KMS-11 (cell line): Measurements from ENCODE around the gene TBC1D10B.

ENCODE experiments used
- H2AFZ ChIP-seq: fragments of 200-600 bp; sonication (generic); 2 replicates; pipeline ENCODE4 v1.6.1; 2016; ENCODE audit warnings: antibody characterized with exemption, mixed run types, low read depth
- H3K27ac ChIP-seq: fragments of 200-600 bp; sonication (generic); 2 replicates; pipeline ENCODE4 v1.6.1; 2016; ENCODE audit warnings: mild to moderate bottlenecking, mixed run types
- H3K27me3 ChIP-seq: fragments of 200-600 bp; sonication (generic); 2 replicates; pipeline ENCODE4 v1.6.1; 2017; ENCODE audit warnings: mild to moderate bottlenecking, low read depth, mixed run types, moderate library complexity; ENCODE audit not compliant: insufficient read depth
- H3K36me3 ChIP-seq: fragments of 200-600 bp; sonication (generic); 2 replicates; pipeline ENCODE4 v1.6.1; 2017; ENCODE audit warnings: mild to moderate bottlenecking, mixed run types; ENCODE audit not compliant: insufficient read depth
- H3K4me1 ChIP-seq: fragments of 200-600 bp; sonication (generic); 2 replicates; pipeline ENCODE4 v1.6.1; 2016; ENCODE audit warnings: mild to moderate bottlenecking, low read depth, mixed run types; ENCODE audit not compliant: poor library complexity, severe bottlenecking
- H3K4me2 ChIP-seq: fragments of 200-600 bp; sonication (generic); 2 replicates; pipeline ENCODE4 v1.7.0; 2016; ENCODE audit warnings: mild to moderate bottlenecking, mixed run types
- H3K4me3 ChIP-seq: fragments of 200-600 bp; sonication (generic); IDR thresholded peaks from 2 replicates; pipeline ENCODE4 v1.6.1; 2017; ENCODE audit warnings: low read depth, low read length, mixed read lengths; ENCODE audit not compliant: insufficient read depth
- H3K79me2 ChIP-seq: fragments of 200-600 bp; sonication (generic); 2 replicates; pipeline ENCODE4 v1.6.1; 2016; ENCODE audit warnings: low read depth, mixed run types; ENCODE audit not compliant: insufficient read depth
- H3K9ac ChIP-seq: fragments of 200-600 bp; sonication (generic); 2 replicates; pipeline ENCODE4 v1.6.1; 2016; ENCODE audit warnings: mild to moderate bottlenecking, mixed run types
- H4K20me1 ChIP-seq: fragments of 200-600 bp; sonication (generic); 2 replicates; pipeline ENCODE4 v1.6.1; 2016; ENCODE audit warnings: mild to moderate bottlenecking, mixed run types; ENCODE audit not compliant: insufficient read depth
- CTCF ChIP-seq: fragments of 200-600 bp; sonication (generic); conservative IDR thresholded peaks from 2 replicates; pipeline ENCODE4 v1.6.1; 2017; ENCODE audit warnings: low read depth, mild to moderate bottlenecking, antibody characterized with exemption, low read length, moderate library complexity, mixed read lengths

Gene TBC1D10B

DNA sequence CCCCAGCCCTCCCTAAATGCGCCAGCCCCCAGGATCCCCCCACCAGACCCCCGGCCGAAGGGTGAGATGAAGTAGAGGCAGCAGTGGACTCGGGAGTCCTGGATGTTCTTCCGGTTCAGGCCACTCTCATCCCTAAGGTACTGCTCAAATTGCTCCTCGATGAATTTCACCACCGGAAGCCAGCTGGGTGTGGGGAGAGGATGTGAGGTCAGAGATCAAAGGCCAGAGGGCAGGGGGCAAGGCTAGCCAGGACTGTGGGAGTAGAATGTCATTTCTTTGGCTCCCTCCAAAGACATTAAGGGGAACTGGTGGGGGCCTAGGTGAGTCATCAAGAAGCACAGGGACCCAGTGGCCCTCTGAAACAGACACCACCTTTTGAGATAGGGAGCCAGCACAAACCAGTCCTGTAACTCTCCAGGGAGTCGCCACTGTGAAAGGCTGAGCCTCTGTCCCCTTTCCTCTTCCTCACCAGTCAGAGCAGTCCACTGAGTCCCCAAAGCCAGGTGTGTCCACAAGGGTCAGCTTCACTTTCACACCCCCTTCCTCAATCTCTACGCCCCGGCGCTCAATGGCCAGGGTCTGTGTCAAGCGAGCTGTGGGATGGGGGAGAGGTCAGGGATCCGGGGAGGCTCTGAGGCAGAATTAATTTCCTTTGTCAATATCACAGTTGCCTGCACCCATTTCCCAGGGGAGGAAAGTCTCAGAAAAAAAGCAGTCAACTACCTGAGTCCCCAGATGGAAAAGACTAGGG, 11.2 kb upstream of the TBC1D10B start:
- H3K79me2 ChIP-seq: 0 out of 2 replicates have a peak, but pooled peaks cover 4% of the 10 kb centered on the region
- no peak for TF ChIP-seq CTCF
- no peak overlapping the region for H2AFZ ChIP-seq
- no peak overlapping the region for H3K4me3 ChIP-seq
- H3K27ac ChIP-seq: no peak overlapping the region
- no peak overlapping the region for H3K4me2 ChIP-seq
- no peaks in the 10 kb centered on the region for H3K27me3 ChIP-seq
- H3K9ac ChIP-seq: no peak overlapping the region
- H4K20me1 ChIP-seq: no peaks in the 10 kb centered on the region
- H3K4me1 ChIP-seq: peaks cover 10% of the 10 kb centered on the region
- H3K36me3 ChIP-seq: no peaks in the 10 kb centered on the region

GRCh38 chr16:30380803-30381208, 10.5 kb upstream of the TBC1D10B start:
- Histone ChIP-seq H3K36me3 (no peaks in the 10 kb centered on the region), H3K27me3 (no peaks in the 10 kb centered on the region), H4K20me1 (no peaks in the 10 kb centered on the region), H3K27ac (no peak overlapping the region), H2AFZ (no peak overlapping the region), H3K79me2 (0 out of 2 replicates have a peak, but pooled peaks cover 4% of the 10 kb centered on the region), H3K4me3 (no peak overlapping the region), H3K4me1 (peaks cover 10% of the 10 kb centered on the region), H3K9ac (no peak overlapping the region), H3K4me2 (no peak overlapping the region)
- TF ChIP-seq CTCF: no peak

GRCh38 chr16:30380072-30380802, 9.9 kb upstream of the TBC1D10B start:
- peak overlapping the region; percentile 97; the same call in 1 of the 2 replicates for H3K4me2 ChIP-seq
- H3K36me3 ChIP-seq: no peaks in the 10 kb centered on the region
- H3K4me3 ChIP-seq: no peak overlapping the region

More at GRCh38 chr16:30380072-30380802, 9.9 kb upstream of the TBC1D10B start:
- Histone ChIP-seq H3K9ac (no peak overlapping the region), H2AFZ (no peak overlapping the region), H4K20me1 (no peaks in the 10 kb centered on the region), H3K79me2 (0 out of 2 replicates have a peak, but pooled peaks cover 4% of the 10 kb centered on the region), H3K4me1 (peaks cover 10% of the 10 kb centered on the region), H3K27me3 (no peaks in the 10 kb centered on the region), H3K27ac (no peak overlapping the region)
- TF ChIP-seq CTCF: no peak
